Keratinocyte (primary cell): ENCODE data around the gene RRP8. TPM values are rescaled to one million over a fixed set of nuclear protein-coding genes. Genes with fewer than 3 reads are reported as not detected.

Experiments
- DNase-seq: peaks from one replicate; pipeline ENCODE4 v3.0.0-alpha.2; 2011; ENCODE audit warnings: low read depth, missing footprints, low spot score
- FAIRE-seq: peaks from 2 replicates; lab custom pipeline; 2011; peaks lifted over from hg19 to GRCh38; lab: Jason Lieb, UNC
- H2AFZ ChIP-seq: 2 replicates; pipeline ENCODE4 v1.6.0; 2012; ENCODE audit warnings: low read length, control low read depth, inconsistent platforms; ENCODE audit not compliant: control insufficient read depth
- H3K27ac ChIP-seq: 2 replicates; pipeline ENCODE4 v1.5.1; 2011; ENCODE audit warnings: low read length; ENCODE audit not compliant: control insufficient read depth, insufficient read depth
- H3K27me3 ChIP-seq: 3 replicates; pipeline ENCODE4 v1.6.0; 2011; ENCODE audit warnings: low read length; ENCODE audit not compliant: control insufficient read depth, insufficient read depth; ENCODE audit errors: extremely low read depth
- H3K36me3 ChIP-seq, 2 experiments: 2 replicates in 1 of 2; 3 replicates in 1 of 2; pipeline ENCODE4 v1.5.1; 2011; ENCODE audit warnings: low read length in 2 of 2, mild to moderate bottlenecking in 1 of 2; ENCODE audit not compliant: control insufficient read depth in 2 of 2, insufficient read depth in 2 of 2; ENCODE audit errors: extremely low read depth in 1 of 2
- H3K4me1 ChIP-seq: 3 replicates; pipeline ENCODE4 v1.5.1; 2011; ENCODE audit warnings: low read length; ENCODE audit not compliant: control insufficient read depth, insufficient read depth; ENCODE audit errors: extremely low read depth
- H3K4me2 ChIP-seq: 3 replicates; pipeline ENCODE4 v1.6.0; 2011; ENCODE audit warnings: low read depth, low read length; ENCODE audit not compliant: control insufficient read depth, insufficient read depth; ENCODE audit errors: extremely low read depth
- H3K4me3 ChIP-seq, 3 experiments: fragments of 200-600 bp in 1 of 3; sonication (generic) in 1 of 3; 2 replicates in 2 of 3; 3 replicates in 1 of 3; pipeline ENCODE4 v1.5.1; 2011 to 2016; ENCODE audit warnings: low read length in 3 of 3, mild to moderate bottlenecking in 3 of 3, control low read depth in 2 of 3, inconsistent platforms in 1 of 3, low read depth in 1 of 3, mixed read lengths in 1 of 3, mixed run types in 1 of 3, moderate library complexity in 1 of 3; ENCODE audit not compliant: control insufficient read depth in 2 of 3, insufficient read depth in 2 of 3; ENCODE audit errors: extremely low read depth in 1 of 3
- H3K79me2 ChIP-seq: 2 replicates; pipeline ENCODE4 v1.6.0; 2012; ENCODE audit warnings: low read length; ENCODE audit not compliant: control insufficient read depth, insufficient read depth
- H3K9ac ChIP-seq: 3 replicates; pipeline ENCODE4 v1.6.0; 2011; ENCODE audit warnings: low read length; ENCODE audit not compliant: control insufficient read depth, insufficient read depth; ENCODE audit errors: extremely low read depth
- H3K9me1 ChIP-seq: 3 replicates; pipeline ENCODE4 v1.6.0; 2011; ENCODE audit warnings: low read length; ENCODE audit not compliant: control insufficient read depth, insufficient read depth; ENCODE audit errors: extremely low read depth
- H3K9me3 ChIP-seq: 2 replicates; pipeline ENCODE4 v1.5.1; 2012; ENCODE audit warnings: low read depth, low read length; ENCODE audit not compliant: control insufficient read depth
- H4K20me1 ChIP-seq: 3 replicates; pipeline ENCODE4 v1.6.0; 2011; ENCODE audit warnings: low read length; ENCODE audit not compliant: control insufficient read depth, insufficient read depth; ENCODE audit errors: extremely low read depth
- EZH2 ChIP-seq: IDR thresholded peaks from one replicate; pipeline ENCODE4 v1.6.1; 2012; ENCODE audit warnings: inconsistent platforms, mild to moderate bottlenecking, low read length, moderate library complexity
- dilution Hi-C: fragments of 300-500 bp; cut with MboI; formaldehyde crosslinking; loops from one replicate; pipeline ENCODE4 v1.7.0; 2020; ENCODE audit warnings: low sequenced_read_pairs; ENCODE audit not compliant: extremely low pct_ligation_motif_present
- polyA plus RNA-seq, 5 experiments: library from polyadenylated mRNA; depleted of rRNA in 3 of 5; stranded (reverse) in 3 of 5; stranded (forward) in 1 of 5; unstranded in 1 of 5; fragments of >200 nt; gene quantifications; 1 replicate in 1 of 5; 2 replicates in 3 of 5; 3 replicates in 1 of 5; pipeline versions ENCODE4 v1.2.1 to v1.2.3, GENCODE V29; 2011 to 2012; ENCODE audit warnings: missing spikeins in 2 of 5, low read depth in 1 of 5, low replicate concordance in 1 of 5
- TF ChIP-seq, protein P1 (sequence below), 3 experiments: IDR thresholded peaks in 1 of 3; conservative IDR thresholded peaks in 1 of 3; optimal IDR thresholded peaks in 1 of 3; 2 replicates in 2 of 3; 3 replicates in 1 of 3; pipeline versions ENCODE3 to v1.5.1; 2011; ENCODE audit warnings: low read length in 3 of 3, mild to moderate bottlenecking in 3 of 3, moderate library complexity in 2 of 3, control low read depth in 1 of 3, inconsistent platforms in 1 of 3; ENCODE audit not compliant: insufficient read depth in 2 of 3; ENCODE audit errors: extremely low read depth in 1 of 3

RRP8 gene
- polyA plus RNA-seq, 1 donor (not counting 4 experiments of a cell fraction or from before 2014, with no cell fraction given) = 15.0 TPM

DNA sequence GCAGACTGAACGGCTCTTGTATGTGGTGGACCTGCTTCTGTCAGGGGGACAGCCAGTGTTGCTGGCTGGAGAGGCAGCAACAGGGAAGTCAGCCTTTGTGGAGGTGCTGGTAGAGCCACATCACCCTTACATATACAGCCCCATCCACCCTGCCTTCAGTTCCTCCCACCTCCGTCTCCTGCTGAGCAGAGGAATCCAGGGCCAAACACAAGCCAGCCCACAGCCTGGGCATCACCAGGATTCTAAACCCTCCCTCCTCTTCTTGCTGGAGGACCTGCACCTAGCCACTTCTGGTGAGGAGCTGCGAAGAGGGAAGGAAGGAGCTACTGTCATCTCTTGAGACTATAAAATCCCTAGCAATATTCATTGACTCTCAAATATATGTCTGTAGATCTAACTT lies 54.8 kb downstream of the RRP8 start:
- no peak overlapping the region for H3K4me2 ChIP-seq
- H3K27ac ChIP-seq = no peak overlapping the region
- no peaks in the 10 kb centered on the region for H4K20me1 ChIP-seq
- no peaks in the 10 kb centered on the region for H3K9me3 ChIP-seq
- H3K27me3 ChIP-seq = no peaks in the 10 kb centered on the region
- H2AFZ ChIP-seq = no peak overlapping the region
- no peaks in the 10 kb centered on the region for H3K9me1 ChIP-seq
- H3K9ac ChIP-seq = no peak overlapping the region
- H3K4me1 ChIP-seq = no peaks in the 10 kb centered on the region
- H3K36me3 ChIP-seq = peaks cover 2 to 8% of the 10 kb centered on the region in 2 experiments
- no peak overlapping the region for H3K4me3 ChIP-seq
- DNase-seq (no peak), FAIRE-seq (no peak)
- TF ChIP-seq, protein P1, sequence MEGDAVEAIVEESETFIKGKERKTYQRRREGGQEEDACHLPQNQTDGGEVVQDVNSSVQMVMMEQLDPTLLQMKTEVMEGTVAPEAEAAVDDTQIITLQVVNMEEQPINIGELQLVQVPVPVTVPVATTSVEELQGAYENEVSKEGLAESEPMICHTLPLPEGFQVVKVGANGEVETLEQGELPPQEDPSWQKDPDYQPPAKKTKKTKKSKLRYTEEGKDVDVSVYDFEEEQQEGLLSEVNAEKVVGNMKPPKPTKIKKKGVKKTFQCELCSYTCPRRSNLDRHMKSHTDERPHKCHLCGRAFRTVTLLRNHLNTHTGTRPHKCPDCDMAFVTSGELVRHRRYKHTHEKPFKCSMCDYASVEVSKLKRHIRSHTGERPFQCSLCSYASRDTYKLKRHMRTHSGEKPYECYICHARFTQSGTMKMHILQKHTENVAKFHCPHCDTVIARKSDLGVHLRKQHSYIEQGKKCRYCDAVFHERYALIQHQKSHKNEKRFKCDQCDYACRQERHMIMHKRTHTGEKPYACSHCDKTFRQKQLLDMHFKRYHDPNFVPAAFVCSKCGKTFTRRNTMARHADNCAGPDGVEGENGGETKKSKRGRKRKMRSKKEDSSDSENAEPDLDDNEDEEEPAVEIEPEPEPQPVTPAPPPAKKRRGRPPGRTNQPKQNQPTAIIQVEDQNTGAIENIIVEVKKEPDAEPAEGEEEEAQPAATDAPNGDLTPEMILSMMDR (optimal IDR thresholded peaks at IDR 0.05 in 1 of 3, IDR thresholded peaks at IDR 0.05 in 1 of 3, conservative IDR thresholded peaks at IDR 0.05 in 1 of 3; ENCODE audit: extremely low read depth in 1 of 3, insufficient read depth in 2 of 3, low read length in 3 of 3) = no peak
- TF ChIP-seq EZH2 = no peak
- dilution Hi-C loops = no loop called here
- H3K79me2 ChIP-seq = no peaks in the 10 kb centered on the region

DNA sequence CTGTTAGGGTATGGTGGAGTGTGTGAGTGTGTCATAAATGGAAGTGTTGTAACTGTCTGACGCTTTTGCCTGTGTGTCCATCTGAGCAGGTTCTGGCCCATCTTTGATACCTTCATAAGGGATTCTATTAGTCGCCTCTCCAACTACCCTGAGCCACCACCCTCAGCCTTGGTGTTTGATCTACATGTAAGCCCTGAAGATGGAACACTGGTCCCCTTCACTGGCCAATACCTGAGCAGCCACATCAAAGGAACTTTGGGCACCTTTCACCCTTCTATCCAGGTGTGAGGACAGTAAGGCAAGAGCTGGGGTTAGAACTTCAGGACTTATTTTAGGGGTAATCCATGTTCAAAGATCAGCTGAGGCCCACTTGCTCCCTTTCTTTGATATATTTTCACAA lies 55.3 kb downstream of the RRP8 start:
- dilution Hi-C loops = no loop called here
- H3K79me2 ChIP-seq = no peaks in the 10 kb centered on the region
- H3K9me1 ChIP-seq = no peaks in the 10 kb centered on the region
- TF ChIP-seq, protein P1 (optimal IDR thresholded peaks at IDR 0.05 in 1 of 3, IDR thresholded peaks at IDR 0.05 in 1 of 3, conservative IDR thresholded peaks at IDR 0.05 in 1 of 3; ENCODE audit: extremely low read depth in 1 of 3, insufficient read depth in 2 of 3, low read length in 3 of 3) = no peak
- H3K9ac ChIP-seq = no peak overlapping the region
- FAIRE-seq (no peak), DNase-seq (no peak)
- no peaks in the 10 kb centered on the region for H3K4me1 ChIP-seq
- no peaks in the 10 kb centered on the region for H4K20me1 ChIP-seq
- H3K4me2 ChIP-seq = no peak overlapping the region
- no peaks in the 10 kb centered on the region for H3K27me3 ChIP-seq
- peaks cover 2 to 8% of the 10 kb centered on the region in 2 experiments for H3K36me3 ChIP-seq
- H3K9me3 ChIP-seq = no peaks in the 10 kb centered on the region
- no peak overlapping the region for H2AFZ ChIP-seq
- no peak overlapping the region for H3K4me3 ChIP-seq
- H3K27ac ChIP-seq = no peak overlapping the region
